GM12878 (cell line): ENCODE data around the gene NCL. TPM values are rescaled to one million over a fixed set of nuclear protein-coding genes. Genes with fewer than 3 reads are reported as not detected.

Experiments used
- ATAC-seq: fragments of 200-7000 bp; cut with Tn5 transposase; 3 replicates; pipeline ENCODE4 v1.9.1; 2020; ENCODE audit warnings: mild to moderate bottlenecking, moderate library complexity
- BruUV-seq: library from RNA; stranded (reverse); fragments of 400-500 nt; replicated peaks from 2 replicates; lab custom pipeline; 2021; lab: Mats Ljungman, UMichigan
- CTCF ChIA-PET: fragments of 300-600 bp; sonication (Branson Sonifier 250); formaldehyde crosslinking; extraction: SDS; loops from one replicate; lab custom pipeline; 2021; ENCODE audit warnings: inconsistent platforms; lab: Yijun Ruan, JAX
- POLR2A ChIA-PET: fragments of 350-600 bp; formaldehyde crosslinking; extraction: SDS; loops from one replicate; lab custom pipeline; 2021; ENCODE audit warnings: inconsistent platforms; lab: Charles Lee
- RAD21 ChIA-PET: fragments of 300-600 bp; sonication (Branson Sonifier 250); formaldehyde crosslinking; loops from one replicate; lab custom pipeline; 2023; ENCODE audit warnings: antibody characterized with exemption; ENCODE audit not compliant: unreplicated experiment; lab: Charles Lee
- SMC1A ChIA-PET: fragments of 300-600 bp; sonication (Branson Sonifier 250); formaldehyde crosslinking; loops from one replicate; lab custom pipeline; 2023; ENCODE audit not compliant: unreplicated experiment, uncharacterized antibody; lab: Charles Lee
- DNase-seq: peaks from one replicate; pipeline ENCODE4 v3.0.0-alpha.2; 2011; ENCODE audit warnings: low read depth, low spot score
- FAIRE-seq: peaks from 3 replicates; lab custom pipeline; 2011; peaks lifted over from hg19 to GRCh38; lab: Jason Lieb, UNC
- H2AFZ ChIP-seq: 2 replicates; pipeline ENCODE4 v1.6.0; 2011; ENCODE audit warnings: low read depth, low read length, control low read depth; ENCODE audit not compliant: control insufficient read depth
- H3K27ac ChIP-seq: 2 replicates; pipeline ENCODE4 v1.5.1; 2011; ENCODE audit warnings: control low read depth; ENCODE audit not compliant: control insufficient read depth, insufficient read depth
- H3K27me3 ChIP-seq, 2 experiments: replicated peaks in 1 of 2; 2 replicates each; pipeline versions ENCODE4 v1.6.0 to v1.6.1; 2011; ENCODE audit warnings: low read length in 1 of 2; ENCODE audit not compliant: control insufficient read depth in 2 of 2, insufficient read depth in 2 of 2
- H3K36me3 ChIP-seq, 2 experiments: 2 replicates each; pipeline ENCODE4 v1.5.1; 2011; ENCODE audit warnings: low read length in 1 of 2; ENCODE audit not compliant: control insufficient read depth in 2 of 2, insufficient read depth in 2 of 2
- H3K4me1 ChIP-seq: 2 replicates; pipeline ENCODE4 v1.6.1; 2011; ENCODE audit warnings: mild to moderate bottlenecking, low read length, moderate library complexity, mixed read lengths; ENCODE audit not compliant: control insufficient read depth, insufficient read depth
- H3K4me2 ChIP-seq: 2 replicates; pipeline ENCODE4 v1.6.0; 2011; ENCODE audit warnings: control low read depth; ENCODE audit not compliant: control insufficient read depth, insufficient read depth
- H3K4me3 ChIP-seq: fragments of 200-600 bp; sonication (generic); 2 replicates; pipeline ENCODE4 v1.5.1; 2016
- H3K79me2 ChIP-seq: 2 replicates; pipeline ENCODE4 v1.6.0; 2011; ENCODE audit warnings: low read length; ENCODE audit not compliant: control insufficient read depth, insufficient read depth
- H3K9ac ChIP-seq: 2 replicates; pipeline ENCODE4 v1.8.0; 2011; ENCODE audit warnings: low read length, control low read depth, mixed read lengths; ENCODE audit not compliant: control insufficient read depth, insufficient read depth
- H3K9me3 ChIP-seq: replicated peaks from 3 replicates; pipeline ENCODE4 v1.5.1; 2011; ENCODE audit warnings: mild to moderate bottlenecking, low read length; ENCODE audit not compliant: control insufficient read depth, insufficient read depth
- H4K20me1 ChIP-seq: 2 replicates; pipeline ENCODE4 v1.6.0; 2011; ENCODE audit not compliant: control insufficient read depth, insufficient read depth
- ATF2 ChIP-seq: IDR thresholded peaks from 2 replicates; pipeline ENCODE4 v1.6.1; 2012; ENCODE audit warnings: low read length, inconsistent platforms
- CTCF ChIP-seq, 3 experiments: IDR thresholded peaks in 2 of 3; conservative IDR thresholded peaks in 1 of 3; 2 replicates each; pipeline ENCODE4 v1.5.1; 2011; ENCODE audit warnings: low read depth in 3 of 3, low read length in 3 of 3, mild to moderate bottlenecking in 3 of 3, control low read depth in 2 of 3, moderate library complexity in 2 of 3, inconsistent platforms in 1 of 3, mixed read lengths in 1 of 3; ENCODE audit not compliant: control insufficient read depth in 2 of 3, insufficient read depth in 1 of 3; ENCODE audit errors: extremely low read depth in 1 of 3
- E4F1 ChIP-seq: fragments of 450-650 bp; IDR thresholded peaks from 2 replicates; pipeline ENCODE4 v1.6.1; 2018; ENCODE audit warnings: borderline replicate concordance, mild to moderate bottlenecking; ENCODE audit not compliant: partially characterized antibody
- ETV6 ChIP-seq, 2 experiments: fragments of 450-650 bp in 1 of 2; IDR thresholded peaks in 1 of 2; conservative IDR thresholded peaks in 1 of 2; 2 replicates each; pipeline ENCODE4 v1.6.1; 2014; ENCODE audit warnings: antibody characterized with exemption in 1 of 2, borderline replicate concordance in 1 of 2, low read depth in 1 of 2, mild to moderate bottlenecking in 1 of 2, moderate library complexity in 1 of 2
- FOS ChIP-seq: IDR thresholded peaks from 3 replicates; pipeline ENCODE4 v1.6.1; 2011; ENCODE audit warnings: borderline replicate concordance; ENCODE audit not compliant: insufficient read length; ENCODE audit errors: extremely low read depth
- FOXK2 ChIP-seq: fragments of 450-650 bp; IDR thresholded peaks from 2 replicates; pipeline ENCODE4 v1.6.1; 2017; ENCODE audit warnings: mild to moderate bottlenecking, moderate library complexity
- GABPA ChIP-seq: IDR thresholded peaks from 2 replicates; pipeline ENCODE4 v1.6.1; 2014; ENCODE audit warnings: antibody characterized with exemption, low read depth, mild to moderate bottlenecking, inconsistent platforms
- MEF2B ChIP-seq: fragments of 450-650 bp; IDR thresholded peaks from 2 replicates; pipeline ENCODE4 v1.6.1; 2018; ENCODE audit warnings: mild to moderate bottlenecking, moderate library complexity; ENCODE audit not compliant: partially characterized antibody, poor library complexity, severe bottlenecking
- NKRF ChIP-seq: fragments of 450-650 bp; conservative IDR thresholded peaks from 2 replicates; pipeline ENCODE4 v1.6.1; 2017; ENCODE audit warnings: mild to moderate bottlenecking, moderate library complexity
- PKNOX1 ChIP-seq: fragments of 450-650 bp; IDR thresholded peaks from 2 replicates; pipeline ENCODE4 v1.6.1; 2016; ENCODE audit warnings: mild to moderate bottlenecking
- WGBS: methylation state at CpG from one replicate; pipeline ENCODE4 v1.1.6; 2016; ENCODE audit warnings: low lambda C conversion rate; ENCODE audit not compliant: insufficient replicate concordance, insufficient coverage; ENCODE audit errors: missing lambda C conversion rate; 5-methylcytosine and 5-hydroxymethylcytosine counted together
- in situ Hi-C: fragments of 300-500 bp; cut with MboI; formaldehyde crosslinking; loops from 9 replicates; pipeline ENCODE4 v1.14.3; 2018; ENCODE audit warnings: mixed read lengths
- intact Hi-C: fragments of 100-400 bp; cut with micrococcal nuclease; formaldehyde crosslinking; loops from one replicate; pipeline ENCODE4 v1.14.2; 2022; ENCODE audit not compliant: unreplicated experiment
- polyA plus RNA-seq, 11 experiments: library from polyadenylated mRNA; depleted of rRNA in 4 of 11; unstranded in 6 of 11; stranded (reverse) in 5 of 11; fragments of >200 nt; fragmentation: Nextera tagmentation in 4 of 11; fragmentation: Illumina TruSeq in 1 of 11; extraction: Ambion mirVana in 4 of 11; extraction: Trizol in 1 of 11; gene quantifications; 1 replicate in 1 of 11; 2 replicates in 10 of 11; pipeline versions ENCODE4 v1.2.1 to v1.2.3, GENCODE V29; 2011 to 2016; ENCODE audit warnings: inconsistent platforms in 2 of 11, missing spikeins in 2 of 11, low read depth in 1 of 11
- total RNA-seq, 4 experiments: library from RNA; depleted of rRNA in 3 of 4; stranded (reverse); fragments of >200 nt in 3 of 4; fragmentation: Illumina TruSeq in 1 of 4; extraction: Trizol in 1 of 4; gene quantifications; 2 replicates each; pipeline versions ENCODE4 v1.2.1 to v1.2.3, GENCODE V29; 2013 to 2021

NCL gene
- total and polyA plus RNA-seq, 10 of the 15 experiments (the other 5 are each of a cell fraction or from before 2014, with no cell fraction given): 123 to 1,207 (median 529) TPM

GRCh38 chr2:231433990-231434389 lies 30.3 kb downstream of the NCL start:
- in situ Hi-C loops (no loop called here), intact Hi-C loops (no loop called here)
- WGBS: 56% methylated on average over 8 of the region's 8 CpGs
- Histone ChIP-seq H3K4me2 (no peak overlapping the region), H3K27ac (no peak overlapping the region), H3K9ac (no peak overlapping the region), H3K79me2 (no peaks in the 10 kb centered on the region), H3K36me3 (no peaks in the 10 kb centered on the region), H3K27me3 (no peaks in the 10 kb centered on the region), H3K4me1 (no peaks in the 10 kb centered on the region), H2AFZ (no peak overlapping the region), H4K20me1 (no peaks in the 10 kb centered on the region), H3K9me3 (peaks cover 6% of the 10 kb centered on the region; the same call in 2 of the 3 replicates), H3K4me3 (no peak overlapping the region)
- ATAC-seq (no peak), DNase-seq (no peak), FAIRE-seq (no peak)
- SMC1A ChIA-PET: no interaction called here
- BruUV-seq: no TSS peak
- CTCF ChIA-PET: no interaction called here
- POLR2A ChIA-PET: interaction anchor here (0.6 kb wide), 1 partner anchor 117 kb away, joined by 4 read pairs; no protein-coding TSS in a partner anchor
- RAD21 ChIA-PET: interaction anchor here (0.7 kb wide), 1 partner anchor 378 kb away, joined by 5 read pairs; no protein-coding TSS in a partner anchor
- TF ChIP-seq FOXK2 (no peak), PKNOX1 (no peak), CTCF (IDR thresholded peaks at IDR 0.05 in 2 of 3, conservative IDR thresholded peaks at IDR 0.05 in 1 of 3; ENCODE audit: control insufficient read depth in 2 of 3, extremely low read depth in 1 of 3, insufficient read depth in 1 of 3, low read depth in 3 of 3, low read length in 3 of 3) (no peak), ETV6 (conservative IDR thresholded peaks at IDR 0.05 in 1 of 2, IDR thresholded peaks at IDR 0.05 in 1 of 2; ENCODE audit: borderline replicate concordance in 1 of 2, low read depth in 1 of 2) (no peak), FOS (no peak), E4F1 (no peak), MEF2B (no peak), GABPA (no peak), ATF2 (no peak), NKRF (no peak)
